Esophagus muscularis mucosa (tissue), 4 donors: Measurements from ENCODE around the gene ALPK3. TPM values are rescaled to one million over a fixed set of nuclear protein-coding genes. Genes with fewer than 3 reads are reported as not detected.

Experiments used
- DNase-seq: peaks from one replicate; pipeline ENCODE4 v3.0.0-alpha.2; 2017; ENCODE audit errors: extremely low spot score
- H3K27ac ChIP-seq, 4 donors: fragments of 200-600 bp; sonication (generic); replicated peaks in 1 of 4; 1 replicate in 3 of 4; 2 replicates in 1 of 4; pipeline ENCODE4 v1.5.1; 2016 to 2019; ENCODE audit warnings: mild to moderate bottlenecking in 1 of 4
- H3K27me3 ChIP-seq, 4 donors: fragments of 200-600 bp; sonication (generic); one replicate each; pipeline versions ENCODE4 v1.5.1 to v1.6.0; 2016 to 2019
- H3K36me3 ChIP-seq, 4 donors: fragments of 200-600 bp; sonication (generic); one replicate each; pipeline ENCODE4 v1.5.1; 2016 to 2019
- H3K4me1 ChIP-seq, 4 donors: fragments of 200-600 bp; sonication (generic); one replicate each; pipeline ENCODE4 v1.5.1; 2016 to 2019
- H3K4me3 ChIP-seq, 4 donors: fragments of 200-600 bp; sonication (generic); 1 replicate in 2 of 4; 2 replicates in 2 of 4; pipeline ENCODE4 v1.5.1; 2016 to 2019; ENCODE audit warnings: mild to moderate bottlenecking in 4 of 4, moderate library complexity in 1 of 4
- H3K9me3 ChIP-seq, 4 donors: fragments of 200-600 bp; sonication (generic); 1 replicate in 3 of 4; 2 replicates in 1 of 4; pipeline ENCODE4 v1.5.1; 2016 to 2019
- EP300 ChIP-seq: sonication (generic); formaldehyde crosslinking; IDR thresholded peaks from one replicate; pipeline ENCODE4 v1.6.1; 2017; ENCODE audit warnings: antibody characterized with exemption
- POLR2A ChIP-seq: fragments of 450-650 bp; IDR thresholded peaks from one replicate; pipeline ENCODE4 v1.6.1; 2017; ENCODE audit warnings: antibody characterized with exemption, moderate library complexity, mild to moderate bottlenecking, low read depth
- POLR2AphosphoS5 ChIP-seq, 2 donors: sonication (generic); formaldehyde crosslinking; IDR thresholded peaks; one replicate each; pipeline ENCODE4 v1.6.1; 2017; ENCODE audit warnings: antibody characterized with exemption in 2 of 2
- WGBS: methylation state at CpG from one replicate; pipeline ENCODE4 v1.1.5; 2018; 5-methylcytosine and 5-hydroxymethylcytosine counted together
- intact Hi-C: fragments of 100-400 bp; cut with DNase I; formaldehyde crosslinking; loops from one replicate; pipeline ENCODE4 v1.15.1; 2023
- total RNA-seq, 4 donors: library from RNA; depleted of rRNA; stranded (reverse); fragments of >200 nt; gene quantifications; one replicate each; pipeline versions ENCODE4 v1.1.0 to v1.2.1, GENCODE V29; 2016
- TF ChIP-seq, protein P1 (sequence below), 3 experiments: fragments of 200-600 bp in 2 of 3; fragments of 450-650 bp in 1 of 3; sonication (generic) in 2 of 3; IDR thresholded peaks; one replicate each; pipeline ENCODE4 v1.5.1; 2017 to 2019; ENCODE audit warnings: antibody characterized with exemption in 3 of 3, mild to moderate bottlenecking in 2 of 3, moderate library complexity in 1 of 3

Gene ALPK3
- total RNA-seq, 4 donors from 2014 or later, result 9.1 to 21.5 (median 16.2) TPM

DNA sequence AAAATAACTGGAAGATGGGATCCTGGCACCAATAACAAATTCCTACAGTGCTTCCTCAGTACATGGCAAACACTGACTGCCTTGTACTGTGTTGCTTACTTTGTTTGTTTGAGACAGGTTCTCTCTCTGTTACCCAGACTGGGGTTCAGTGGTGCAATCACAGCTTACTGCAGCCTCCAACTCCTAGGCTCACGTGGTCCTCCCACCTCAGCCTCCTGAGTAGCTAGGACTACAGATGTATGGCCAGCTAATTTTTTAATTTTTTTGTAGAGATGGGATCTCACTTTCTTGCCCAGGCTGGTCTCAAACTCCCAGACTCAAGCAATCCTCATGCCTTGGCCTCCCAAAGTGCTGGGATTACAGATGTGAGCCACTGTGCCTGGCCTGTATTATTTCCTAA, 3.7 kb upstream of the ALPK3 start:
- H3K27me3 ChIP-seq, result no peaks in the 10 kb centered on the region
- H3K27ac ChIP-seq, result no peak overlapping the region
- TF ChIP-seq EP300 (no peak), POLR2A (no peak), POLR2AphosphoS5 (IDR thresholded peaks at IDR 0.05) (no peak)
- TF ChIP-seq, protein P1, sequence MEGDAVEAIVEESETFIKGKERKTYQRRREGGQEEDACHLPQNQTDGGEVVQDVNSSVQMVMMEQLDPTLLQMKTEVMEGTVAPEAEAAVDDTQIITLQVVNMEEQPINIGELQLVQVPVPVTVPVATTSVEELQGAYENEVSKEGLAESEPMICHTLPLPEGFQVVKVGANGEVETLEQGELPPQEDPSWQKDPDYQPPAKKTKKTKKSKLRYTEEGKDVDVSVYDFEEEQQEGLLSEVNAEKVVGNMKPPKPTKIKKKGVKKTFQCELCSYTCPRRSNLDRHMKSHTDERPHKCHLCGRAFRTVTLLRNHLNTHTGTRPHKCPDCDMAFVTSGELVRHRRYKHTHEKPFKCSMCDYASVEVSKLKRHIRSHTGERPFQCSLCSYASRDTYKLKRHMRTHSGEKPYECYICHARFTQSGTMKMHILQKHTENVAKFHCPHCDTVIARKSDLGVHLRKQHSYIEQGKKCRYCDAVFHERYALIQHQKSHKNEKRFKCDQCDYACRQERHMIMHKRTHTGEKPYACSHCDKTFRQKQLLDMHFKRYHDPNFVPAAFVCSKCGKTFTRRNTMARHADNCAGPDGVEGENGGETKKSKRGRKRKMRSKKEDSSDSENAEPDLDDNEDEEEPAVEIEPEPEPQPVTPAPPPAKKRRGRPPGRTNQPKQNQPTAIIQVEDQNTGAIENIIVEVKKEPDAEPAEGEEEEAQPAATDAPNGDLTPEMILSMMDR (IDR thresholded peaks at IDR 0.05), result no peak
- 100% methylated on average over 1 of the region's 1 CpG for WGBS
- no peaks in the 10 kb centered on the region for H3K9me3 ChIP-seq
- no peak for DNase-seq
- no peak overlapping the region for H3K4me3 ChIP-seq
- H3K36me3 ChIP-seq, result no peaks in the 10 kb centered on the region
- H3K4me1 ChIP-seq, result peaks cover 6 to 22% (median 21%) of the 10 kb centered on the region in 4 donors
- intact Hi-C loops, result no loop called here

- whole genome bisulfite sequencing, result 71% methylated on average over 1 of the region's 1 CpG
- H3K4me3 ChIP-seq, result no peak overlapping the region
- H3K27me3 ChIP-seq, result no peaks in the 10 kb centered on the region
- no peak overlapping the region for H3K27ac ChIP-seq
- TF ChIP-seq POLR2AphosphoS5 (IDR thresholded peaks at IDR 0.05), result no peak
- TF ChIP-seq POLR2A, result no peak
- no peak for TF ChIP-seq EP300
- TF ChIP-seq, protein P1 (IDR thresholded peaks at IDR 0.05), result no peak
- peaks cover 8 to 27% (median 25%) of the 10 kb centered on the region in 4 donors for H3K4me1 ChIP-seq
- intact Hi-C loops, result no loop called here
- H3K9me3 ChIP-seq, result no peaks in the 10 kb centered on the region
- DNase-seq, result no peak
- no peaks in the 10 kb centered on the region for H3K36me3 ChIP-seq
Measured at GRCh38 chr15:84813931-84814330, 3.2 kb upstream of the ALPK3 start.

DNA sequence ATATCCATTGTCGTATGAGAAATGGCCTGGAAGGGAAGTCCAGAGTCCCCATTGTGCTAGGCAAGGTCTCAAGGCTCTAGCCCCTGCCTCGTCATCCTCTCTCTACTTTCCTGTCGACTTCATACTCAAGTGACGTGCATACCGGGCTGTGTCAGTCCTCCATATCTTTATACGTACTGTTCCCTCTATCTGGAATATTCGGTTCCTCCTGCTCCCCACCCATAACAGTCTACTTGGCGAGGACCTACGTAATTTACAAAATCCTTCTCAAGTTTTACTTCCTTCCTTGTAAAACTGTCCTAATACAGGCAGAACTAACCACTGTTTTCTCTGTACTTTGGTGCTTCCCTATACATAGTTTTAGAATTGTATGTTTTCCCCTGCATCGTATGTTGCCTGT, 2.2 kb upstream of the ALPK3 start:
- Histone ChIP-seq H3K4me3 (no peak overlapping the region), H3K27ac (no peak overlapping the region), H3K9me3 (no peaks in the 10 kb centered on the region), H3K27me3 (no peaks in the 10 kb centered on the region), H3K4me1 (peaks cover 18 to 37% (median 35%) of the 10 kb centered on the region in 4 donors), H3K36me3 (no peaks in the 10 kb centered on the region)
- no peak for TF ChIP-seq EP300
- TF ChIP-seq, protein P1 (IDR thresholded peaks at IDR 0.05), result no peak
- no peak for TF ChIP-seq POLR2AphosphoS5 (IDR thresholded peaks at IDR 0.05)
- TF ChIP-seq POLR2A, result no peak
- WGBS, result 77% methylated on average over 10 of the region's 10 CpGs
- intact Hi-C loops, result loop anchor here (5.0 kb wide), 1 partner anchor 63 kb away; no protein-coding TSS in a partner anchor
- no peak for DNase-seq

DNA sequence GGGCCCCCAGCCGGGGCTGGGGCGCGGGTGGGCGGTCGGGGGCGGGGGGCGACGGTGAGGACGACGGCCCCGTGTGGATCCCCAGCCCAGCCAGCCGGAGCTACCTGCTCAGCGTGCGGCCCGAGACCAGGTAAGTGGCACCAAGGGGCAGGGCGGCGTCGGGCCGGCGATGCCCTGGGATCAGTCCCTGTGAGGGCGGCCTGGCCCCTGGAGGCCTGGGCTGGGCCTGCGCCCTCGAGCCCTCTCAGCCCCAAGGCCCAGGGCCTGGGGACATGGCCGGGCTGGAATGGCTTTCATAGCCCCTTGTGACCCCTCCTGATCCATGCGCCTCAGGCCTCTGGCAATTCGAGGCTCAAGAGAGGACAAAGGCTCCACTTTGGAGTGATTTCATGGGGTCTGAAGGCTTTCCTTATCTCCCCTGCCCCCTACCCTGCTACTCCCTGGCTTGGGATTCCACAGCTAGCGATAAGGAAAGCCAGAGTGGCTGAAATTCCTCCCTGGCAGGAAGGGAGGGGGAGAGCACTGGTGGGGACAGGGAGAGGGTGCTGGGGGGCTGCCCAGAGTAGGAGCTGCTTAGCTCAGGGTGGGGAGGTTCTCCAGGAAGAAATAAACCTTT, 418 bp downstream of the ALPK3 start:
- intact Hi-C loops, result loop anchor here (5.0 kb wide), 1 partner anchor 65 kb away; no protein-coding TSS in a partner anchor
- H3K4me3 ChIP-seq, result peak overlapping the region; percentile 52 to 67 (median 58)
- H3K4me1 ChIP-seq, result peaks cover 43 to 61% (median 57%) of the 10 kb centered on the region in 4 donors
- WGBS, result 58% methylated on average over 4 of the region's 27 CpGs
- no peak for DNase-seq
- H3K36me3 ChIP-seq, result peaks cover 0 to 5% (median 0%) of the 10 kb centered on the region in 4 donors
- TF ChIP-seq POLR2AphosphoS5 (IDR thresholded peaks at IDR 0.05) (no peak), POLR2A (no peak), EP300 (no peak)
- TF ChIP-seq, protein P1 (IDR thresholded peaks at IDR 0.05), result no peak
- H3K27ac ChIP-seq, result peak overlapping the region; percentile 83 to 89 (median 86)
- no peaks in the 10 kb centered on the region for H3K27me3 ChIP-seq
- no peaks in the 10 kb centered on the region for H3K9me3 ChIP-seq
